Measurements from ENCODE around the gene MSANTD3.
"Not testable (repeated sequence)": the region's sequence is repeated elsewhere in the genome, so short reads cannot be mapped to it uniquely, and the experiment has no call there.

The MSANTD3 gene

DNA sequence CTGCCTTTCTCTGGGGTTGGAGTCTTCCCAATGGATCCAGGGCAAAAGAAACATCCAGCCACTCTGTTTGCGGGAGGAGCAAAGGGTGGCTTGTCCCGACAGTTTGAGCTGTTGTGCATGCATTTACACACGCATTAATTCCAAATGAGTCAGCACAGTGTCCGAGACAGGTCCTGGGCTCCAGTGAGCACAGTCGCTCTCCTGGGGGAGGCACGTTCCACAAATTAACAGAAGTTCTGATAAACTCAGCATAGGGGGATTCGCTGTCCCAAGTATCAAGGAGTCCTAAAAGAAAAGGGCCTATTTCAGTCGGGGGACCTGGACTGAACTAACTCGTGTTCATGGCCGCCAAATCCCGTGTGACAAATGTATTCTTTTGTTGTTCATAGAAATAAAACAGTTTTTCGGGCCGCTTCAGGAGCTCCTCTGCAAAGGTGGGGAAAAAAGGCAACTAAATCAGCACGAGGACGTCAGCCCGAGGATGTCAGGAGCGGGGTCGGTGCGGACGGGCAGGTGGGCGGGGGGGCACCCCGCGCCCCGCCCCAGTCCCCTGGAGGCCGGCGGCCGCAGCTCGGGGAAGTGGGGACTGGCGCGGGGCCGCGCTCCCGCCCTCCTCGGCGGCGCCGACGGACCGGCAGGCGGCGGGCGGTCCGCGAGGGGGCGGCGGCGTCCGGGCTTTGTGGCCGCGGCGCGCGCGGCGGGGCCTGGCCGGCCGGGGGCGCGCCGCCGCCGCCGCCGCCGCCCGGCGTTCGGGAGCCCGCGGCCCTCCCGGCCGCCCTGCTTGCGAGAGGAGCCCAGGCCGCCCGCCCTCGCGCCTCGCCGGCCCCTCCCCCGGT is at the start of gene MSANTD3:
Gene MSANTD3 (plus strand): TSS at position 614 of the 836 bp plus-strand sequence. CDS start 14,796 bp downstream, outside the sequence.
- TF ChIP-seq, protein P1, sequence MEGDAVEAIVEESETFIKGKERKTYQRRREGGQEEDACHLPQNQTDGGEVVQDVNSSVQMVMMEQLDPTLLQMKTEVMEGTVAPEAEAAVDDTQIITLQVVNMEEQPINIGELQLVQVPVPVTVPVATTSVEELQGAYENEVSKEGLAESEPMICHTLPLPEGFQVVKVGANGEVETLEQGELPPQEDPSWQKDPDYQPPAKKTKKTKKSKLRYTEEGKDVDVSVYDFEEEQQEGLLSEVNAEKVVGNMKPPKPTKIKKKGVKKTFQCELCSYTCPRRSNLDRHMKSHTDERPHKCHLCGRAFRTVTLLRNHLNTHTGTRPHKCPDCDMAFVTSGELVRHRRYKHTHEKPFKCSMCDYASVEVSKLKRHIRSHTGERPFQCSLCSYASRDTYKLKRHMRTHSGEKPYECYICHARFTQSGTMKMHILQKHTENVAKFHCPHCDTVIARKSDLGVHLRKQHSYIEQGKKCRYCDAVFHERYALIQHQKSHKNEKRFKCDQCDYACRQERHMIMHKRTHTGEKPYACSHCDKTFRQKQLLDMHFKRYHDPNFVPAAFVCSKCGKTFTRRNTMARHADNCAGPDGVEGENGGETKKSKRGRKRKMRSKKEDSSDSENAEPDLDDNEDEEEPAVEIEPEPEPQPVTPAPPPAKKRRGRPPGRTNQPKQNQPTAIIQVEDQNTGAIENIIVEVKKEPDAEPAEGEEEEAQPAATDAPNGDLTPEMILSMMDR (IDR thresholded peaks at IDR 0.05; ENCODE audit: borderline replicate concordance, insufficient read depth, low read depth, low read length) = 0 out of 2 replicates have a peak, but pooled peaks have one; percentile 16

GRCh38 chr9:100379862-100380261 is 47.1 kb upstream of the MSANTD3 start:
- H3K4me3 ChIP-seq (ENCODE audit: low read depth, low read length) = no peak overlapping the region
- TF ChIP-seq, protein P1 (IDR thresholded peaks at IDR 0.05; ENCODE audit: borderline replicate concordance, insufficient read depth, low read depth, low read length) = no peak

More for the DNA sequence above, at the start of gene MSANTD3:
- peak within 1 kb of the TSS; percentile 58 for H3K4me3 ChIP-seq (ENCODE audit: low read depth, low read length)

DNA sequence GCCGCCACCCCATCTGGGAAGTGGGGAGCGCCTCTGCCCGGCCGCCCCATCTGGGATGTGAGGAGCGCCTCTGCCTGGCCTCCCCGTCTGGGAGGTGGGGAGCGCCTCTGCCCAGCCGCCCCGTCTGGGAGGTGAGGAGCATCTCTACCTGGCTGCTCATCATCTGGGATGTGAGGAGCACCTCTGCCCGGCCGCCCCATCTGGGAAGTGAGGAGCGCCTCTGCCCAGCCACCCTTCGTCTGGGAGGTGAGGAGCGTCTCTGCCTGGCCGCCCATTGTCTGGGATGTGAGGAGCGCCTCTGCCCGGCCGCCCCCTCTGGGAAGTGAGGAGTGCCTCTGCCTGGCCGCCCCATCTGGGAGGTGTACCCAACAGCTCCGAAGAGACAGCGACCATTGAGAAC is 34.0 kb upstream of the MSANTD3 start:
- not testable (repeated sequence) for H3K4me3 ChIP-seq (ENCODE audit: low read depth, low read length)

DNA sequence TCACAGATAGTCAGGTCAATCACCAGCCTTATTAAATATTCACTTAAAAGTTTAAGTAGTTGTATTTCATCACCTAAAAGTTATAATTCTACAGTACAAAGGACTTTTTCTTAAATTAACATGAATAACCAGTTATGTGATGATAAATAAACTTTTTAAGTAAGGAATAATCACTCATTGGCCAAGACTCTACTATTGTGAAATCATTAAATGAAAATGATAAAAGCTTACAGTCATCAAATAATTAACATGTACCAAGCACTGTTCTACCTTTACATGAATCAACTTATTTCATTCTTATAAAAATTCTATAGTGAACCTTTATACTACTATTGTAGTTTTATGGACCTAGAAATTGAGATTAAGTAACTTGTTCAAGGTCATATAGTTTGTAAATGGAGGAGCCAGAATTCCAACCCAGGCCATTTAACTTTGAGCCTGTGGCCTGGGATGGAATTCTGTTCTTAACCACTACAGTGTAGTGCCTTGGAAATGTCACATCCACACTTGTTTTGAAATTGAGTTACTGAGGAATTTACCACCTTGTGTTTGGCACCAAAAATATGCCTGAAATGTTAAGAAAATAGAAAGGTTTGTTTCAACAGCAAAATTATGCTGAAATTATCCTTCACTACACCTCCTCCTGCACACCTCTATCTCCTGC is 32.8 kb upstream of the MSANTD3 start:
- no peak overlapping the region for H3K4me3 ChIP-seq (ENCODE audit: low read depth, low read length)
- TF ChIP-seq, protein P1 (IDR thresholded peaks at IDR 0.05; ENCODE audit: borderline replicate concordance, insufficient read depth, low read depth, low read length) = no peak

DNA sequence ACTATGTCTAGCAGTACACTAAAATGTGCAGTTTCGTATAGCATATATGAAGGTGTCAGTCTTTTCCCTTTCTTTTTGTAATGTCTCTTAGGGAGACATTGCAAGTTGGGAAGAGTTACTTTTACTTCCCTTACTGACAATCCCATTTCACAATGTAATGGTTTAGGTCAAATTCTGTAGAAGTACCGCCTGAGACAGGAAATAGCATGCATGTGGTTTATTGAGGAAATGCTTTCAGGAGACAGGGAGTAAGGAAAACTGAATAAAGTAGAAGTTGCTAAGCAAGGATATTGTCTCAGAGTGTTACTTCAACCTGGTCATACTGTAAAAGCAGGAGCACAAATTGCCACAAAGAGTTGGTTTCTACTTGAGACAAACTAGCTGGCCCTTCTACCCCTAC is 32.1 kb upstream of the MSANTD3 start:
- H3K4me3 ChIP-seq (ENCODE audit: low read depth, low read length) = no peak overlapping the region
- TF ChIP-seq, protein P1 (IDR thresholded peaks at IDR 0.05; ENCODE audit: borderline replicate concordance, insufficient read depth, low read depth, low read length) = no peak

DNA sequence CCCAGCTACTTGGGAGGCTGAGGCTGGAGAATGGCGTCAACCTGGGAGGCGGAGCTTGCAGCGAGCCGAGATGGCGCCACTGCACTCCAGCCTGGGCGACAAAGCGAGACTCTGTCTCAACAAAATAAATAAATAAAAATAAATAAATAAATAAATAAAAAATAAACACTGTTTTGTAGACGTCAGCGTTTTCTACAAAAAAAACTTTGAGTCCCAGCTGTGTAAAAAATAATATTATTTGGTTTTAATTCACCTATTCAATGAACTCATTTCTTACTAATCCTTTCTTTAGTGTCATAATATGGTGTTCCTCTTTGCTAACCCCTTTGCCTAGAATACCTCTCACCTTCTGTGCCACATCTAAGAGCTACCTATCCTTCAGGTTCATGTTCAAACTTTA is 30.2 kb upstream of the MSANTD3 start:
- TF ChIP-seq, protein P1 (IDR thresholded peaks at IDR 0.05; ENCODE audit: borderline replicate concordance, insufficient read depth, low read depth, low read length) = no peak
- H3K4me3 ChIP-seq (ENCODE audit: low read depth, low read length) = no peak overlapping the region

GRCh38 chr9:100397529-100398266 is 29.2 kb upstream of the MSANTD3 start:
- TF ChIP-seq, protein P1 (IDR thresholded peaks at IDR 0.05; ENCODE audit: borderline replicate concordance, insufficient read depth, low read depth, low read length) = no peak

More at GRCh38 chr9:100397529-100398266, 29.2 kb upstream of the MSANTD3 start:
- H3K4me3 ChIP-seq (ENCODE audit: low read depth, low read length) = no peak overlapping the region
